CD4-positive, alpha-beta memory T cell (primary cell): ENCODE results near the gene ELN. TPM values are rescaled to one million over a fixed set of nuclear protein-coding genes. Genes with fewer than 3 reads are reported as not detected.
A peak's percentile ranks its signal among the peaks of the same experiment; 100 is the strongest.
"Not testable (repeated sequence)": the region's sequence is repeated elsewhere in the genome, so short reads cannot be mapped to it uniquely, and the experiment has no call there.

ENCODE experiments used
- CTCF ChIA-PET: fragments of 350-600 bp; sonication (Branson Sonifier 250); formaldehyde crosslinking; loops from one replicate; lab custom pipeline; 2021; ENCODE audit warnings: inconsistent platforms; ENCODE audit not compliant: partially characterized antibody; lab: Charles Lee
- POLR2A ChIA-PET: fragments of 350-600 bp; sonication (Branson Sonifier 250); formaldehyde crosslinking; loops from one replicate; lab custom pipeline; 2021; ENCODE audit not compliant: partially characterized antibody; lab: Charles Lee
- DNase-seq, 5 donors: peaks; one replicate each; pipeline versions ENCODE4 v3.0.0 to v3.0.0-alpha.2; 2020 to 2022; ENCODE audit warnings: mixed read lengths in 1 of 5
- H3K27ac ChIP-seq: one replicate; pipeline ENCODE4 v1.7.0; 2013; ENCODE audit warnings: low read depth, low read length
- H3K27me3 ChIP-seq: 2 replicates; pipeline ENCODE4 v1.7.0; 2013; ENCODE audit warnings: mild to moderate bottlenecking, low read length, moderate library complexity; ENCODE audit not compliant: insufficient read depth
- H3K36me3 ChIP-seq: 2 replicates; pipeline ENCODE4 v1.7.0; 2013; ENCODE audit warnings: mild to moderate bottlenecking, low read length, moderate library complexity; ENCODE audit not compliant: insufficient read depth
- H3K4me1 ChIP-seq: 2 replicates; pipeline ENCODE4 v1.7.0; 2013; ENCODE audit warnings: mild to moderate bottlenecking, low read length, moderate library complexity; ENCODE audit not compliant: insufficient read depth
- H3K4me3 ChIP-seq, 2 donors: one replicate each; pipeline ENCODE4 v1.7.0; 2013; ENCODE audit warnings: low read length in 2 of 2, mild to moderate bottlenecking in 1 of 2
- H3K9me3 ChIP-seq, 2 donors: one replicate each; pipeline ENCODE4 v1.7.0; 2013; ENCODE audit warnings: low read length in 2 of 2, control low read depth in 1 of 2; ENCODE audit not compliant: control insufficient read depth in 1 of 2
- H3K27ac Mint-ChIP-seq, 7 donors: one replicate each; pipeline ENCODE4 v1.8.0; 2020 to 2021; ENCODE audit warnings: mixed read lengths in 7 of 7, mild to moderate bottlenecking in 6 of 7, inconsistent platforms in 3 of 7, moderate library complexity in 3 of 7
- H3K27me3 Mint-ChIP-seq, 2 donors: one replicate each; pipeline ENCODE4 v1.8.0; 2020 to 2021; ENCODE audit warnings: mixed read lengths in 2 of 2
- H3K36me3 Mint-ChIP-seq, 2 donors: one replicate each; pipeline ENCODE4 v1.8.0; 2020 to 2021; ENCODE audit warnings: mixed read lengths in 2 of 2, inconsistent platforms in 1 of 2, mild to moderate bottlenecking in 1 of 2
- H3K4me1 Mint-ChIP-seq, 4 donors: one replicate each; pipeline ENCODE4 v1.8.0; 2020 to 2021; ENCODE audit warnings: mixed read lengths in 4 of 4, mild to moderate bottlenecking in 1 of 4
- H3K4me3 Mint-ChIP-seq, 8 donors: one replicate each; pipeline ENCODE4 v1.8.0; 2020 to 2021; ENCODE audit warnings: mixed read lengths in 8 of 8, mild to moderate bottlenecking in 7 of 8, moderate library complexity in 6 of 8, inconsistent platforms in 3 of 8
- H3K9me3 Mint-ChIP-seq, 8 donors: one replicate each; pipeline ENCODE4 v1.8.0; 2020 to 2021; ENCODE audit warnings: mixed read lengths in 8 of 8, mild to moderate bottlenecking in 5 of 8, inconsistent platforms in 3 of 8, moderate library complexity in 1 of 8
- intact Hi-C: fragments of 100-400 bp; cut with micrococcal nuclease; formaldehyde crosslinking; loops from one replicate; pipeline ENCODE4 v1.15.1; 2023
- polyA plus RNA-seq, 2 donors: library from polyadenylated mRNA; unstranded; fragments of 300-500 nt; fragmentation: Illumina TruSeq; gene quantifications; one replicate each; pipeline ENCODE4 v1.2.3, GENCODE V29; 2021
- total RNA-seq, 2 experiments: library from RNA; stranded (reverse); gene quantifications; one replicate each; pipeline ENCODE4 v1.2.3, GENCODE V29; 2021

The ELN gene
- not detected for total RNA-seq
- not detected for polyA plus RNA-seq

DNA sequence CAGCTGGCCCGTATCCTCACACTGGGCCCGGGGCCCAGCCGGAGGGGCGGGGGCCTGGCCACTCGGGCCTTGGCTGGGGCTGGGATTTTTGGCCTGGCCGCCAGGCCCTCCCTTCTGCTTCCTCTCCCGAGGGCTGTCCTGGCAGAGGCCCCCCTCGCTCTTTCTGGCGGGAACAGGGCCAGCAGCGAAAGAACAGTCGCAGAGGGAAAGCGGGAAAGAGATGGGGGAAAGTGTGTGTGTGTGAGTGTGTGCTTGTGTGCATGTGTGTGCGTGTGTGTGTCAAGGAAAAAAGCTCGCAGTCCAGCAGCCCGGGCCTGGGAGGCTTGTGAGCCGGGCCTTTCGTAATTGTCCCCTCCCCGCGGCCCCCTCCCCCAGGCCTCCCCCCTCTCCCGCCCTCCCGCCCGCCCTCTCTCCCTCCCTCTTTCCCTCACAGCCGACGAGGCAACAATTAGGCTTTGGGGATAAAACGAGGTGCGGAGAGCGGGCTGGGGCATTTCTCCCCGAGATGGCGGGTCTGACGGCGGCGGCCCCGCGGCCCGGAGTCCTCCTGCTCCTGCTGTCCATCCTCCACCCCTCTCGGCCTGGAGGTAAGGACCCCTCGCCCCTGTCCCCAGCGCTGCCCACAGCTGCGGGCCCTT is at the start of gene ELN:
Gene ELN (plus strand): TSS at position 491 of the 638 bp plus-strand sequence. CDS start 15 bp downstream, at position 506.
- Mint-ChIP-seq H3K9me3 (no peaks in the 10 kb centered on the region), H3K4me1 (peaks cover 3 to 30% (median 16%) of the 10 kb centered on the region in 4 donors), H3K36me3 (no peaks in the 10 kb centered on the region), H3K27ac (no peak within 1 kb of the TSS), H3K4me3 (peak within 1 kb of the TSS in 1 of 8 donors; percentile 44), H3K27me3 (peaks cover 44 to 46% of the 10 kb centered on the region in 2 donors)
- ChIA-PET POLR2A (no interaction called here), CTCF (interaction anchor here (0.9 to 4.3 kb wide), 4 partner anchors 10 to 32 kb away, joined by 3 to 46 read pairs (median 13); no protein-coding TSS in a partner anchor)
- intact Hi-C loops = no loop called here
- Histone ChIP-seq H3K4me1 (peaks cover 4% of the 10 kb centered on the region), H3K36me3 (no peaks in the 10 kb centered on the region), H3K27ac (no peak within 1 kb of the TSS), H3K9me3 (no peaks in the 10 kb centered on the region), H3K27me3 (peaks cover 16% of the 10 kb centered on the region), H3K4me3 (no peak within 1 kb of the TSS)
- no peak for DNase-seq

DNA sequence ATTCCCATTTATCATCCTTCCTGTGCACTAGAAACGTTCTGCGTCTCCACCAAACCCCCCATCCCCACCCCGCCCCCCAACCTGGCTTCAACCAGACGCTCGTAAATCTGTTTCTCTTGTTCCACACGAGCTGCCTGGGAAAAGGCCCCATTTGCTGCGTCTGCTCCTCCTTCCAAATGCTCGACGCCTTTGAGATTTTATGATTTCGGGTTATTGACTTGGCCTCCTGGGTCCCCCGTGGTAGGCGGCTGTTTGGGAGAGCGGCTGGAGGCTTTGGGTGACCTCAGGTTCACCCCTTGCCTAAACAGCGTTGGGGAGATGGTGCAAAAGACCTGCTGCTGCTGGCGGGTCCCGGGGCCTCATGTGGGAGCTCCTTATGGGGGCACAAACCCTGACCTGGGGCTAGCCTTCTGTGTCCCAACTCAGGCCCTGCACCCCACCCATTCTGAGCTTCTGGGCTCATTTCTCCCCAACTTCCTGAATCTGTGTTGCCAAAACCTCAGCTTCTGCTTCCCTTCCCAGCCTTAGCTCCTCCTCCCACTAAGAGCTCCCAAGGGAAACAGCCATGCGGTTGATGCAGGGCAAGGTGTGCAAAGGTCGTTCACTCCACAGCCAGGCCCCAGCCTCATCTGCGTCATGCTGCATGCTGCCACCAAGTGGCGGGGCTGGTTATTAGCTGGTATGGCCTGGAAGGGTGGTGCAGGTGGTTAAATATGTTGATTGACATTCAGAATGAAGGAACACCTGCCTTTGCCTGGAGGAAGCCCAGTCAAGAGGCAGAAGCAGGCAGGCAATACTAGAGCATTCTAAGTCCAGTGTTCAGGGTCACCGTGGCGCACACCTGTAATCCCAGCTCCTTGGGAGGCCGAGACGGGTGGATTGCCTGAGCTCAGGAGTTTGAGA is 49.1 kb upstream of the ELN start:
- Histone ChIP-seq H3K27me3 (no peaks in the 10 kb centered on the region), H3K9me3 (no peaks in the 10 kb centered on the region), H3K4me3 (no peak overlapping the region), H3K36me3 (no peaks in the 10 kb centered on the region), H3K4me1 (no peaks in the 10 kb centered on the region), H3K27ac (no peak overlapping the region)
- no peak for DNase-seq
- Mint-ChIP-seq H3K4me3 (no peak overlapping the region), H3K4me1 (peaks cover 0 to 3% (median 0%) of the 10 kb centered on the region in 4 donors), H3K36me3 (no peaks in the 10 kb centered on the region), H3K27ac (no peak overlapping the region), H3K9me3 (peaks cover 0 to 2% (median 0%) of the 10 kb centered on the region in 8 donors), H3K27me3 (peaks cover 5 to 14% of the 10 kb centered on the region in 2 donors)
- ChIA-PET POLR2A (no interaction called here), CTCF (interaction anchor here (0.8 kb wide), 1 partner anchor 19 kb away, joined by 3 read pairs; no protein-coding TSS in a partner anchor)
- intact Hi-C loops = no loop called here

GRCh38 chr7:73979656-73980055 is 48.3 kb upstream of the ELN start:
- H3K36me3 Mint-ChIP-seq, H3K27me3 ChIP-seq, H3K9me3 Mint-ChIP-seq, H3K9me3 ChIP-seq, H3K4me3 Mint-ChIP-seq, H3K4me3 ChIP-seq, CTCF ChIA-PET, H3K4me1 ChIP-seq, H3K27ac ChIP-seq, H3K36me3 ChIP-seq, intact Hi-C loops, DNase-seq, POLR2A ChIA-PET, H3K4me1 Mint-ChIP-seq: not testable (repeated sequence)
- H3K27ac Mint-ChIP-seq = peak overlapping the region in 1 of 7 donors; percentile 4
- peaks cover 4 to 10% of the 10 kb centered on the region in 2 donors for H3K27me3 Mint-ChIP-seq

- Histone ChIP-seq H3K27ac (no peak overlapping the region), H3K9me3 (no peaks in the 10 kb centered on the region), H3K36me3 (no peaks in the 10 kb centered on the region), H3K4me1 (no peaks in the 10 kb centered on the region), H3K27me3 (no peaks in the 10 kb centered on the region), H3K4me3 (no peak overlapping the region)
- ChIA-PET POLR2A (no interaction called here), CTCF (interaction anchor here (1.2 kb wide), 1 partner anchor 46 kb away, joined by 5 read pairs; no protein-coding TSS in a partner anchor)
- no peak for DNase-seq
- H3K27ac Mint-ChIP-seq = no peak overlapping the region
- intact Hi-C loops = no loop called here
- peaks cover 0 to 3% (median 0%) of the 10 kb centered on the region in 4 donors for H3K4me1 Mint-ChIP-seq
- no peak overlapping the region for H3K4me3 Mint-ChIP-seq
- H3K36me3 Mint-ChIP-seq = no peaks in the 10 kb centered on the region
- H3K27me3 Mint-ChIP-seq = peaks cover 7 to 10% of the 10 kb centered on the region in 2 donors
- H3K9me3 Mint-ChIP-seq = peaks cover 0 to 2% (median 0%) of the 10 kb centered on the region in 8 donors
Measured at GRCh38 chr7:73980206-73980605, 47.8 kb upstream of the ELN start.

GRCh38 chr7:73981933-73982332 is 46.0 kb upstream of the ELN start:
- DNase-seq = no peak
- H3K9me3 Mint-ChIP-seq = peaks cover 0 to 2% (median 0%) of the 10 kb centered on the region in 8 donors
- ChIA-PET POLR2A (no interaction called here), CTCF (no interaction called here)
- peaks cover 6% of the 10 kb centered on the region in 2 donors for H3K27me3 Mint-ChIP-seq
- Histone ChIP-seq H3K4me3 (no peak overlapping the region), H3K9me3 (no peaks in the 10 kb centered on the region), H3K36me3 (no peaks in the 10 kb centered on the region), H3K4me1 (no peaks in the 10 kb centered on the region), H3K27ac (no peak overlapping the region), H3K27me3 (no peaks in the 10 kb centered on the region)
- no peaks in the 10 kb centered on the region for H3K4me1 Mint-ChIP-seq
- H3K4me3 Mint-ChIP-seq = no peak overlapping the region
- H3K36me3 Mint-ChIP-seq = no peaks in the 10 kb centered on the region
- no peak overlapping the region for H3K27ac Mint-ChIP-seq
- intact Hi-C loops = no loop called here

DNA sequence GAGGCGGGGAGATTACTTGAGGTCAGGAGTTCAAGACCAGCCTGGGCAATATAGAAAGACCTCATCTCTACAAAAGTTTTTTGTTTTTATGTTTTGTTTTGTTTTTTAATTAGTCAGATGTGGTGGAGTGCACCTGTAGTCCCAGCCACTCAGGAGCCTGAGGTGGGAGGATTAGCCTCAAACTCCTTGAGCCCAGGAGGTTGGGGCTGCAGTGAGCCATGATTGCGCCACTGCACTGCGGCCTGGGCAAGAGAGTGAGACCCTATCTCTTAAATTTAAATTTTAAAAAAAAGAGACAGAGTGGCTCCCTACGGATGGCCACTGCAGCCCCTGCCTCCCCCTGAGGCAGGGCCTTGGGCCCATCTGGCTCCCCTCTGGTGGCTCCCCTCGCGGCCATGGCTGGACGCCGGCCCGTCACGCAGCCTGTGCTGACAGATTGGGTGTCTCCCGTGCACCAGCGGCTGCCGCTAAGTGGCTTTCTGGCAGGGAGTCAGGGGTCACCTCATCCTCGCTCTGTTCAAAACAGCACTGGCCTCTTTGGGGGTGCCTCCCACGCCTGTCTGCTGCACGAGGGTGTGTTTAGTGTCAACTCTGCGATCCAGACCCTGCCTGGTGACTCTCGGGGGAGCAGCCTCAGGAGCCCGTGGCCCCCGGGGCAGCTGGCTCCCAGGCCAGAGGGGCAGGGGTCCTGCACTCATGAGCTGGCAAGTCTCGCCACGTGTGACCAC is 44.4 kb upstream of the ELN start:
- H3K27me3 Mint-ChIP-seq = peaks cover 6% of the 10 kb centered on the region in 2 donors

More for the DNA sequence above, 44.4 kb upstream of the ELN start:
- Mint-ChIP-seq H3K27ac (no peak overlapping the region), H3K36me3 (no peaks in the 10 kb centered on the region), H3K4me3 (no peak overlapping the region), H3K4me1 (no peaks in the 10 kb centered on the region), H3K9me3 (no peaks in the 10 kb centered on the region)
- intact Hi-C loops = no loop called here
- H3K36me3 ChIP-seq = no peaks in the 10 kb centered on the region
- H3K4me1 ChIP-seq = no peaks in the 10 kb centered on the region
- POLR2A ChIA-PET = no interaction called here
- no peaks in the 10 kb centered on the region for H3K27me3 ChIP-seq
- H3K27ac ChIP-seq = no peak overlapping the region
- no peaks in the 10 kb centered on the region for H3K9me3 ChIP-seq
- H3K4me3 ChIP-seq = no peak overlapping the region
- DNase-seq = no peak
- CTCF ChIA-PET = no interaction called here
